OCI-LY3 (cell line): ENCODE results near the gene BCR.

Experiments
- EZH2phosphoT487 ChIP-seq: fragments of 200-600 bp; shearing (Covaris generic); IDR thresholded peaks from 2 replicates; pipeline ENCODE4 v1.6.1; 2018; ENCODE audit warnings: antibody characterized with exemption, mixed run types, low read depth
- TF ChIP-seq, protein P1 (sequence below): fragments of 200-600, 300-600 bp; sonication (generic); IDR thresholded peaks from 2 replicates; pipeline ENCODE4 v1.5.1; 2014; ENCODE audit warnings: antibody characterized with exemption, low read length, low read depth

DNA sequence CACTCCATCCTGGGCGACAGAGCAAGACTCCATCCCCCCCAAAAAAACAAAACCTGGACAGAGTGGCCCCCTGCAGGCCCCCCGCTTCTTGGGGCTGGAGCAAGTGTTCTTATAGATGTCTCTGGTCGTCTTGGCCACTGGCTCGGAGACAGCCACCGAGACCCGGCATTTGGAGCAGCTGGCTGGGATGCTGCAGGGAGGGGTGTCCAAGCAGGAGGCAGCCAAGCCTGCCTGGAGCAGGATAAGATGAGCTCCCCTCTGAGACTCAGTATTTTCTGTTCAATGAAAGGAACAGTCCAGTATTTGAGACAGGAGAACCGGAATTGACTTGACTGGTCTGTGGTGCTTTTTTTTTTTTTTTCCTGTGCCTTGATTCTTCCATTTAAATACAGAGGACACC, 44.5 kb downstream of the BCR start:
- TF ChIP-seq, protein P1, sequence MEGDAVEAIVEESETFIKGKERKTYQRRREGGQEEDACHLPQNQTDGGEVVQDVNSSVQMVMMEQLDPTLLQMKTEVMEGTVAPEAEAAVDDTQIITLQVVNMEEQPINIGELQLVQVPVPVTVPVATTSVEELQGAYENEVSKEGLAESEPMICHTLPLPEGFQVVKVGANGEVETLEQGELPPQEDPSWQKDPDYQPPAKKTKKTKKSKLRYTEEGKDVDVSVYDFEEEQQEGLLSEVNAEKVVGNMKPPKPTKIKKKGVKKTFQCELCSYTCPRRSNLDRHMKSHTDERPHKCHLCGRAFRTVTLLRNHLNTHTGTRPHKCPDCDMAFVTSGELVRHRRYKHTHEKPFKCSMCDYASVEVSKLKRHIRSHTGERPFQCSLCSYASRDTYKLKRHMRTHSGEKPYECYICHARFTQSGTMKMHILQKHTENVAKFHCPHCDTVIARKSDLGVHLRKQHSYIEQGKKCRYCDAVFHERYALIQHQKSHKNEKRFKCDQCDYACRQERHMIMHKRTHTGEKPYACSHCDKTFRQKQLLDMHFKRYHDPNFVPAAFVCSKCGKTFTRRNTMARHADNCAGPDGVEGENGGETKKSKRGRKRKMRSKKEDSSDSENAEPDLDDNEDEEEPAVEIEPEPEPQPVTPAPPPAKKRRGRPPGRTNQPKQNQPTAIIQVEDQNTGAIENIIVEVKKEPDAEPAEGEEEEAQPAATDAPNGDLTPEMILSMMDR = no peak
- TF ChIP-seq EZH2phosphoT487 = no peak
